Right cardiac atrium (tissue), 5 donors: Measurements from ENCODE around the gene YPEL1. TPM values are rescaled to one million over a fixed set of nuclear protein-coding genes. Genes with fewer than 3 reads are reported as not detected.

Experiments
- ATAC-seq, 2 donors: fragments of 200-7000 bp; cut with Tn5 transposase; one replicate each; pipeline versions ENCODE4 v1.8.0 to v1.9.1; 2020; ENCODE audit warnings: moderate library complexity in 2 of 2, mild to moderate bottlenecking in 1 of 2
- DNase-seq, 3 donors: peaks; one replicate each; pipeline ENCODE4 v3.0.0-alpha.2; 2020
- H3K27ac ChIP-seq: one replicate; pipeline ENCODE4 v1.5.1; 2013; ENCODE audit warnings: mild to moderate bottlenecking, low read length, control low read depth, moderate library complexity
- H3K27me3 ChIP-seq: one replicate; pipeline ENCODE4 v1.6.1; 2013; ENCODE audit not compliant: control insufficient read depth, insufficient read depth
- H3K4me1 ChIP-seq: one replicate; pipeline ENCODE4 v1.6.1; 2013; ENCODE audit warnings: low read length; ENCODE audit not compliant: control insufficient read depth, insufficient read depth
- H3K4me3 ChIP-seq: one replicate; pipeline ENCODE4 v1.5.1; 2013; ENCODE audit warnings: low read length, control low read depth
- H3K9me3 ChIP-seq: one replicate; pipeline ENCODE4 v1.6.1; 2013; ENCODE audit warnings: low read length; ENCODE audit not compliant: control insufficient read depth
- WGBS: extraction: QIAGEN DNeasy Blood & Tissue Kit; methylation state at CpG from one replicate; pipeline ENCODE4 v1.1.7; 2013; 5-methylcytosine and 5-hydroxymethylcytosine counted together
- intact Hi-C, 4 donors: fragments of 100-400 bp; cut with DNase I; formaldehyde crosslinking; loops; one replicate each; pipeline versions ENCODE4 v1.11.0 to v1.14.0; 2022 to 2023
- polyA plus RNA-seq: library from polyadenylated mRNA; stranded (reverse); fragments of 200-250 nt; gene quantifications from one replicate; pipeline ENCODE4 v1.2.3, GENCODE V29; 2013
- total RNA-seq, 4 donors: library from RNA; stranded (reverse); fragmentation: NEBNext Ultra II Directional; extraction: Animal tissue kit (Norgen Biotek cat#: 25700); gene quantifications; one replicate each; pipeline ENCODE4 v1.2.1, GENCODE V29; 2021
- donor health status: healthy with polysubstance abuse.
- donor health status: DM: no; HTN: yes; CAD: no.
- donor health status: DM: no; HTN: no; CAD: no.
- donor health status: DM: no; HTN: yes; CAD: no; lungs with severe emphysema.
- donor health status: DM: yes; HTN: yes; CAD: no.

The YPEL1 gene
- total and polyA plus RNA-seq, 5 donors: 4.1 to 12.5 (median 5.4) TPM

DNA sequence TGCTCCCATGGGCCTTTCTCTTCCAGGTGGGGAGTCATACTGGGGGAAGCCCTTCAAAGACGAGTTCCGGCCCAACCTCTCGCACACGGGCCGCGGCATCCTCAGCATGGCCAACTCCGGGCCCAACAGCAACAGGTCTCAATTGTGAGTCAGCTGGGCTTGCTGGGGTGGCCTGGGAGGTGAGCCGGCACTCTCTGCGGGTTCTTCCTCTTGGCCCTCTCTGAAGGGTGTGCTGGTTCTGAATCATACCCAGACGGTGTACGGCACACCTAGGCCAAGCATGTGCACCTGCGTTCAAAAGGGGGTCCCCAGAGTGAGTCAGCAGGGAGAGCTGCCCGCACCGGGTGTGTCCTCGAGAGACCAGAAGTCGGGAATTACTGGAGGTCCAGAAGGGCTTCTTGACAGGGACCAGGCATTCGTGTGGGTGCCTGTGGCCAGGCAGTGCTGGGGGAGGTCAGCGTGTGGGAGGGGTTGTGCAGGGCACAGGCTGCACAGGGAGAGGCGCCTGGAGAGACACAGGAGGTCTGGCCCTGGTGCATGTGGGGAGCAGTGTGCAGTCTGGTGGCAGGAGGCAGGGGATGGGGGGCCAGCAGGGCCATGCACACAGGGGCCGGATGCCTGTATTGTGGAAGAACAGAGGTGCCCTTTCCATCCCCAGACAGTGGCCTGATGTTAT is 46.8 kb downstream of the YPEL1 start:
- no peak overlapping the region for H3K4me3 ChIP-seq
- no peak overlapping the region for H3K27ac ChIP-seq
- ATAC-seq: peak; percentile 13 to 27
- intact Hi-C loops: no loop called here
- H3K4me1 ChIP-seq: no peaks in the 10 kb centered on the region
- no peaks in the 10 kb centered on the region for H3K9me3 ChIP-seq
- no peaks in the 10 kb centered on the region for H3K27me3 ChIP-seq
- peak in 1 of 3 donors; percentile 39 for DNase-seq
- 93% methylated on average over 20 of the region's 20 CpGs for WGBS

DNA sequence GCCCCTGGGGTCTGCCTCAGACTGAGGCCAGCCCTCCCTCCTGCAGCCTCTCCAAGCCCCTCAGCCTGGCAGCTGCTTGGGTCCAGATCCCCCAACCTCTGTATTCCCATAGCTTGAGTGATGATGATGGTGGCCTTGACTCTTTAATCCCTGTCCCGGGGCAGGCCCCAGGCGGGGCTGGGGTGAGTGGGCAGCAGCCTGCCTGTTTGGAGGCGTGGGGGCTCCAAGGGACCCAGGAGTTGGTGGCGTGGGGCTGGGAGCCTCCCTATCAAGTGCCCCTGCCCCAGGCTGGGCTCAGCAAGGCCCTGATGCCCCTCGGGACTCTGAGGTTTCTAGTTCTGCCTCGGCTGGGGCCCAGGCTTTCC is 47.3 kb downstream of the YPEL1 start:
- DNase-seq (peak in 1 of 3 donors; percentile 41), ATAC-seq (peak in 1 of 2 donors; percentile 4)
- Histone ChIP-seq H3K9me3 (no peaks in the 10 kb centered on the region), H3K4me3 (no peak overlapping the region), H3K27ac (no peak overlapping the region), H3K27me3 (no peaks in the 10 kb centered on the region), H3K4me1 (no peaks in the 10 kb centered on the region)
- intact Hi-C loops: no loop called here
- WGBS: 93% methylated on average over 6 of the region's 6 CpGs

DNA sequence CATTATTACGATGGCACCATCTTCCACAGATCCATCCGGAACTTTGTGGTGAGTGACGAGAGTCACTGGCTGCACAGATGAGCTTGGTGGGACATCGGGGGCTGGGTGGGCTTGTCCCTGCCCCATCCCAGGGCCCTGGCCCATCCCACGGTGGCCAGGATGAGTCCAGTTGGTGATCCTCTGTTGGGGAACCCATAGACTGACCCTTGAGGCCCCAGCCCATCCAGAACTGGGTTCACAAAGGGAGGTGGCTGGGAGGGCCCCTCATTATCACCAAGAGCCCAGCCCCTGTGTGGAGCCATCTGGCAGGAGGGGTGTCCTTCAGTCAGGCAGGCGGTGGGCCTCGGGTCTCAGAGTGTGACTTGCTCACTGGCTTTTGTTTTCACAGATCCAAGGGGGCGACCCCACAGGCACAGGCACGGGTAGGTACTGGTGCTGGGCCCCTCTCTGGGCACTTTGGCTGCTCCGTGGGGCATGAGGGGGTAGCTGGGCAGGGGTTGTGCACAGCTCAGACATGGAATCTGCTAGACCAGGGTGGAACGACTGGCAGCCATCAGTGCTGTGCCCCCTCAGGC is 47.8 kb downstream of the YPEL1 start:
- intact Hi-C loops: no loop called here
- H3K27me3 ChIP-seq: no peaks in the 10 kb centered on the region
- 92% methylated on average over 11 of the region's 11 CpGs for WGBS
- DNase-seq (peak in 1 of 3 donors; percentile 19), ATAC-seq (no peak)
- H3K9me3 ChIP-seq: no peaks in the 10 kb centered on the region
- no peak overlapping the region for H3K27ac ChIP-seq
- H3K4me3 ChIP-seq: no peak overlapping the region
- no peaks in the 10 kb centered on the region for H3K4me1 ChIP-seq

DNA sequence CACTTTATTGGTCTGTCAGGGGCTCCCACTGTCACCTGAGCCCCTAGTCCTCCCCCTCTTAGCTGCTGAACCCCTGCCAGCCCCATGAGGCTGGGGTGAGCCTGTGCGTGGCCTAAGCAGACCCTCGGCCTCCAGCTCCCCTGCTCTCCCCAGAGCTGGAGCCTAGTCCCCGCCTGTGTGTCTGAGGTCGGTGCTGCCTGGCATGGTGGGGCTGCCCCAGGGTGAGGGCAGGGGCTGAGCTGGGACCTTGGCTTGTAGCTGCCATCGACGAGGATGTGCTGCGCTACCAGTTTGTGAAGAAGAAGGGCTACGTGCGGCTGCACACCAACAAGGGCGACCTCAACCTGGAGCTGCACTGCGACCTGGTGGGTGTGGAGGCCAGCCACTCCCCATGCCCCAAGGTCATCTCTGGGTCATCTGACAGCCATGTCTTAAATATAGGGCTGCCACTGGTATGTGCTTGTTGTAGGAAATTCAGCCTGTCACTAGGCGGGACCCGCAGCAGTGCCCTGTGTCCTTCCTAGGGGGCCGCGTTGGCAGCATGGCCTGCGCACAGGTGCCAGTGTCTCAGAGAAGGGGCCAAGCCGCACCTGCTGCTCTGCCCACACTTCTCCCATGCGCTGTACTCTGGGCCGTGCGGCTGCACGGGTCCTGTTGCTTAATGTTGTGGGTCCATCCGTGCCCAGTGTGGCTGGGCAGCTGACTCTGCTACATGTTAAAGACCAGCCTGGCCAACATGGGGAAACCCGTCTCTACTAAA is 48.8 kb downstream of the YPEL1 start:
- H3K4me1 ChIP-seq: no peaks in the 10 kb centered on the region
- H3K9me3 ChIP-seq: no peaks in the 10 kb centered on the region
- no peaks in the 10 kb centered on the region for H3K27me3 ChIP-seq
- intact Hi-C loops: no loop called here
- H3K27ac ChIP-seq: no peak overlapping the region
- DNase-seq: peak in 1 of 3 donors; percentile 38
- ATAC-seq: no peak
- WGBS: 95% methylated on average over 23 of the region's 23 CpGs
- H3K4me3 ChIP-seq: no peak overlapping the region

DNA sequence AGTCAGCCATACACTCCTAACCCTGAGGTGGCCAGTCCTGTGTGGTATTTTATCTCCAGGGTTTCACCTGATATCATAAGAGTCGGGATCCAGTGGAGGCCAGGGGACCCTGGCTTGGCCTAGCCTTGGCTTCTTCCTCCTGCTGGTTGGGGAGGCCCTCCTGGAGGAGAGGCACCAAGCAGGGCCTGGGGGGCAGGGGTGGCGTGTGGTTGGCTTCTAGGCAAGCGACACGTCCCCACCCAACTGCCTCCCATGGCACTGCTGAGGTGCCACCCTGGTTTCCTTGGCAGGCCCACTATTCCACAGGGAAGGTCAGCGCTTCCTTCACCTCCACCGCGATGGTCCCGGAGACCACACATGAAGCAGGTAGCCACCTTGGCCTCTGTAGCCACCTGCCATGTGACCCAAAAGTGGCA is 49.4 kb downstream of the YPEL1 start:
- ATAC-seq: no peak
- intact Hi-C loops: no loop called here

DNA sequence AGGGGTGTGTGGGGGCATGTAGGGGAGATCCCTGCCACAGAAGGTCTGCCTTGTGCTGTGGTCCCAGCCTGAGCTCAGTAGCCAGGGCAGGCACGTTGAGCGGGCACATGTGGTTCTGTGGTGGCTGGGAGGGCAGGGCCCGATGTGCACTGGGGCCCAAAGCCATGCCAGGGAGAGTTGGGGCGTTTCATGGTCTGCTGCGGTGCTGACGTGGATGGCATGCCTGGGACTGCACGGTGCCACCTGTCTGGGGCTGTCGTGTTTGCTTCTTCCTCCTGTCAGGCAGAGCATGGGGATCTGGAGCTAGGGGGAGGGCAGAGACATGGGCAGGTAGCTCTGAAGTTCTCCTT is 50.5 kb downstream of the YPEL1 start:
- Histone ChIP-seq H3K27ac (no peak overlapping the region), H3K4me1 (no peaks in the 10 kb centered on the region), H3K27me3 (no peaks in the 10 kb centered on the region), H3K4me3 (no peak overlapping the region), H3K9me3 (no peaks in the 10 kb centered on the region)
- intact Hi-C loops: no loop called here
- WGBS: 82% methylated on average over 8 of the region's 8 CpGs
- no peak for ATAC-seq
- no peak for DNase-seq

More for the DNA sequence above, 49.4 kb downstream of the YPEL1 start:
- no peaks in the 10 kb centered on the region for H3K9me3 ChIP-seq
- H3K27ac ChIP-seq: no peak overlapping the region
- no peaks in the 10 kb centered on the region for H3K4me1 ChIP-seq
- no peak overlapping the region for H3K4me3 ChIP-seq
- WGBS: 94% methylated on average over 8 of the region's 8 CpGs
- no peaks in the 10 kb centered on the region for H3K27me3 ChIP-seq
- no peak for DNase-seq

DNA sequence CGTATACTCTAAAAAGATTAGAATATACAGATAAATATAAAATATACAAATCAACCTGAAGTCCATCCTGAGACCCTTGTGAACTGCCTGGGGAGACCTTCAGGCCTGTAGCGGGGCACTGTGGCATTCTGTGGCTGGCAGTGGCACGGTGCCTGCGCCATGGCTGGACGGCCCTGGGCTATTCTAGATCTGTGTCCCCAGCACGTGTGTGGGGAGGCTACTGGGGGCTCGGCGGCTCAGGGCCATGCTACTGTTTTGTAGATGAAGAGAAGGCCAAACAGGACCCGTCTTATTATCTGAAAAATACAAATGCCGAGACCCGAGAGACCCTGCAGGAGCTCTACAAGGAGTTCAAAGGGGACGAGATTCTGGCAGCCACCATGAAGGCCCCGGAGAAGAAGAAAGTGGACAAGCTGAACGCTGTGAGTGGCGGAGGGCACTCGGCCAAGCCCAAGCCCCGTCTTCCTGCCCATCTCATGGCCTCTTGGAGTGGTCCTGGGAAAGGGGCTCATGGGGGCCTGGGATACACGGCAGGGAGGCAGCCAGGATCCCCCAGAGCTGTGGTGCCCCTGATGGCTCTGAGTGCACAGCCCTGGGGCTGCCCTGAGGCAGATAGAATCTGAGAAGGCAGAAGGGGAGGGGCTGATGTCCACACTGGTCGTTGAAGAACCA is 51.0 kb downstream of the YPEL1 start:
- no peaks in the 10 kb centered on the region for H3K4me1 ChIP-seq
- no peaks in the 10 kb centered on the region for H3K9me3 ChIP-seq
- ATAC-seq (no peak), DNase-seq (peak in 1 of 3 donors; percentile 19)
- H3K4me3 ChIP-seq: no peak overlapping the region
- no peak overlapping the region for H3K27ac ChIP-seq
- intact Hi-C loops: no loop called here
- no peaks in the 10 kb centered on the region for H3K27me3 ChIP-seq
- 91% methylated on average over 19 of the region's 19 CpGs for WGBS

DNA sequence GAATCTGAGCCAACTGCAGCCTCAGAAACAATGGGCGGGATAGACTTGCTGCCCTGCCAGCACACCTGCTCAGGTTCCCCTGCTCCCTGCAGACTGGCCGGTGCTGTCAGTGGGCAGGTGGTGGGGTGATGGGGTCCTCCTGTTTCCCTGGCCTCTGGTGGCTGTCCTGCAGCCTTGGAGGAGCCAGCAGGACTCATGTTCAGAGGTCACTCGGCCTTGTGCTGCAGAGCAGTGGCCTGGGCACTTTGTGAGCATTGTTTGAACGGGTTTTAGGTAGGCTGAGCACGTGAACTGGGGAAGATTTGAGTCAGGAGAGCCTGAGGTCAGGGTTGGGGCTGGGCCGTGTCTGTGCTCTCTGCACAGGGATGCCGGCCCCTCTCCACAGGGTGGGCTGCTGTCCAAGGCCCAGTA is 52.2 kb downstream of the YPEL1 start:
- no peak overlapping the region for H3K27ac ChIP-seq
- H3K27me3 ChIP-seq: no peaks in the 10 kb centered on the region
- H3K4me3 ChIP-seq: no peak overlapping the region
- DNase-seq (peak in 1 of 3 donors; percentile 23), ATAC-seq (no peak)
- 95% methylated on average over 7 of the region's 7 CpGs for WGBS
- H3K9me3 ChIP-seq: no peaks in the 10 kb centered on the region
- intact Hi-C loops: no loop called here
- no peaks in the 10 kb centered on the region for H3K4me1 ChIP-seq

DNA sequence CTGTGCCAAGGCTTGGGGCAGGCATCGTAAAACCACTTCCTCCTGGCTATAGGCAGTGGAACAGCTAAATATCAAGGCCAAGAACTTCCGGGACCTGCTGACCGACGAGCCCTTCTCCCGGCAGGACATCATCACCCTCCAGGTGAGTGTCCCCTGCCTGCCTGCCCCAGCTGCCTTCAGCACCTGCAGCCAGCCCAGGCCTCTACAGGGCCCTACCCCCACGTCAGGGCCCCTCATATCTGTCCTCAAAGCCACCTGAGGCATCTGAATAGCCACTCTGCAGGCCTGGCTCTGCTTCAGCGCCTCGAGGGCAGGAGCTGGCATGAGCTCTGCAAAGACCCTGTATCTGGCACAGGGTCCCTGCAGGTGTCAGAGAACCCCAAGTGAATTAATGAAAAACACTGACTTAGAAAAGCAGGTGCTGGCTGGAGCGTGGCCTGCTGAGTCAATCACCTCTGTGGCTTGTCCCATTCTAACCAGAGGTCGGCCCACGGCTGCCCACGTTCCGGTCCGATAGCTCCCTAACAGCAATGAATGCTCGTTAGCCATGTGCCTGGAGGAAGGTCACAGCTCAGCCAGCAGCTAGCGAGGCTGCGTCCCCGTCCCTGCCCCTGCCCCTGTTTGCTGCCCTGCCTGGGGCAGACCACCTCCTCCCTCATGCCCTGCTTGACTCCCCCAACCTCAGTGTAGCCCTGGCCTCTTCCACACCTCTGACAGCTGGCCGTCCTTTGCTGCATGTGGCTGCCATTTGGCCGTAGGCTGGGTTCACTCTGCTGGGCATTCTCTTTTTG is 53.0 kb downstream of the YPEL1 start:
- no peak for ATAC-seq
- no peaks in the 10 kb centered on the region for H3K27me3 ChIP-seq
- DNase-seq: peak in 1 of 3 donors; percentile 49
- 92% methylated on average over 20 of the region's 20 CpGs for WGBS
- intact Hi-C loops: no loop called here
- no peaks in the 10 kb centered on the region for H3K4me1 ChIP-seq
- H3K9me3 ChIP-seq: no peaks in the 10 kb centered on the region
- H3K27ac ChIP-seq: no peak overlapping the region
- H3K4me3 ChIP-seq: no peak overlapping the region

DNA sequence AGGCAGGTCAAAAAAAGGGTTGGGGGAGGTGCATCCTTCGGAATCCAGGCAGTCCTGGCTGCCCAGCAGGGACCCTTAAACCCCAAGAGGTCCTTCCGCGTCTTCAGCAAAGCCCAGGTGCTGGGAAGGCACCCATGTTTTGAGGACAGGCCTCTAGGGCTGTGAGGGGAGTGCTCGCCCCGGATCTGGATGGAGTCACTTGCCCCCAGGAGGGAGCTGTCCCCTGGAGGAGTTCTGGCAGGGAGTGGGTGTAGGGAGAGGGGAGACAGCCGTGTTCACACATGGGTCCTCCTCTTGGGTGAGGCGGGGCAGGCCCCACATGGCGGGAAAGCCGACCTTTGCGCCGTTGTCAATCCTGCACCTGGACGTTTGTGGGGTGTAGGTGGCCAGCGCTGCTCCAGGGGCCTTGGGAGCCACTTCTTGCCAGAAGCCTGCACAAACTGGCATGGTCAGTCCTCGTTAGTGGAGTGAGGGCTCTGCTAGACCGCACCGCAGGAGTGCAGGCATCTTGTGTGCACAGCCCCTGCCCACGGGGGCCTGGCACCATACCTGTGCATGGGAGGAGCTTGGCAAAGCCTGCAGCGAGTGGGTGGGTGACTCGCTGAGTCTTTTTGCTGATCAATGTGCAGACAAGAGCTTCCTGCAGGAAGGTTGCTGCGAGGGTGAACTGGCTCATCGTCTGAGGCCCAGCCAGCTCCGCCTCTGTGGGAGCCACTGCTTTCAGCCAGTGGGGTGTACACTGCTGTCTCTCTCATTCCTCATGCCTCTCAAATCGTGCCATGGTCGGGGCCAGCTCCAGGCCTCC is 53.8 kb downstream of the YPEL1 start:
- DNase-seq (peak in 1 of 3 donors; percentile 46), ATAC-seq (no peak)
- H3K4me1 ChIP-seq: no peaks in the 10 kb centered on the region
- no peak overlapping the region for H3K4me3 ChIP-seq
- intact Hi-C loops: no loop called here
- no peaks in the 10 kb centered on the region for H3K9me3 ChIP-seq
- no peak overlapping the region for H3K27ac ChIP-seq
- 86% methylated on average over 24 of the region's 24 CpGs for WGBS
- no peaks in the 10 kb centered on the region for H3K27me3 ChIP-seq
